GM12878 (cell line): ENCODE data around the gene AP1G2. TPM values are rescaled to one million over a fixed set of nuclear protein-coding genes. Genes with fewer than 3 reads are reported as not detected.

Experiments
- ATAC-seq: fragments of 200-7000 bp; cut with Tn5 transposase; 3 replicates; pipeline ENCODE4 v1.9.1; 2020; ENCODE audit warnings: mild to moderate bottlenecking, moderate library complexity
- BruUV-seq: library from RNA; stranded (reverse); fragments of 400-500 nt; replicated peaks from 2 replicates; lab custom pipeline; 2021; lab: Mats Ljungman, UMichigan
- CTCF ChIA-PET: fragments of 300-600 bp; sonication (Branson Sonifier 250); formaldehyde crosslinking; extraction: SDS; loops from one replicate; lab custom pipeline; 2021; ENCODE audit warnings: inconsistent platforms; lab: Yijun Ruan, JAX
- POLR2A ChIA-PET: fragments of 350-600 bp; formaldehyde crosslinking; extraction: SDS; loops from one replicate; lab custom pipeline; 2021; ENCODE audit warnings: inconsistent platforms; lab: Charles Lee
- RAD21 ChIA-PET: fragments of 300-600 bp; sonication (Branson Sonifier 250); formaldehyde crosslinking; loops from one replicate; lab custom pipeline; 2023; ENCODE audit warnings: antibody characterized with exemption; ENCODE audit not compliant: unreplicated experiment; lab: Charles Lee
- SMC1A ChIA-PET: fragments of 300-600 bp; sonication (Branson Sonifier 250); formaldehyde crosslinking; loops from one replicate; lab custom pipeline; 2023; ENCODE audit not compliant: unreplicated experiment, uncharacterized antibody; lab: Charles Lee
- DNase-seq: peaks from one replicate; pipeline ENCODE4 v3.0.0-alpha.2; 2011; ENCODE audit warnings: low read depth, low spot score
- FAIRE-seq: peaks from 3 replicates; lab custom pipeline; 2011; peaks lifted over from hg19 to GRCh38; lab: Jason Lieb, UNC
- H2AFZ ChIP-seq: 2 replicates; pipeline ENCODE4 v1.6.0; 2011; ENCODE audit warnings: low read depth, low read length, control low read depth; ENCODE audit not compliant: control insufficient read depth
- H3K27ac ChIP-seq: 2 replicates; pipeline ENCODE4 v1.5.1; 2011; ENCODE audit warnings: control low read depth; ENCODE audit not compliant: control insufficient read depth, insufficient read depth
- H3K27me3 ChIP-seq, 2 experiments: replicated peaks in 1 of 2; 2 replicates each; pipeline versions ENCODE4 v1.6.0 to v1.6.1; 2011; ENCODE audit warnings: low read length in 1 of 2; ENCODE audit not compliant: control insufficient read depth in 2 of 2, insufficient read depth in 2 of 2
- H3K36me3 ChIP-seq, 2 experiments: 2 replicates each; pipeline ENCODE4 v1.5.1; 2011; ENCODE audit warnings: low read length in 1 of 2; ENCODE audit not compliant: control insufficient read depth in 2 of 2, insufficient read depth in 2 of 2
- H3K4me1 ChIP-seq: 2 replicates; pipeline ENCODE4 v1.6.1; 2011; ENCODE audit warnings: mild to moderate bottlenecking, low read length, moderate library complexity, mixed read lengths; ENCODE audit not compliant: control insufficient read depth, insufficient read depth
- H3K4me2 ChIP-seq: 2 replicates; pipeline ENCODE4 v1.6.0; 2011; ENCODE audit warnings: control low read depth; ENCODE audit not compliant: control insufficient read depth, insufficient read depth
- H3K4me3 ChIP-seq: fragments of 200-600 bp; sonication (generic); 2 replicates; pipeline ENCODE4 v1.5.1; 2016
- H3K79me2 ChIP-seq: 2 replicates; pipeline ENCODE4 v1.6.0; 2011; ENCODE audit warnings: low read length; ENCODE audit not compliant: control insufficient read depth, insufficient read depth
- H3K9ac ChIP-seq: 2 replicates; pipeline ENCODE4 v1.8.0; 2011; ENCODE audit warnings: low read length, control low read depth, mixed read lengths; ENCODE audit not compliant: control insufficient read depth, insufficient read depth
- H3K9me3 ChIP-seq: replicated peaks from 3 replicates; pipeline ENCODE4 v1.5.1; 2011; ENCODE audit warnings: mild to moderate bottlenecking, low read length; ENCODE audit not compliant: control insufficient read depth, insufficient read depth
- H4K20me1 ChIP-seq: 2 replicates; pipeline ENCODE4 v1.6.0; 2011; ENCODE audit not compliant: control insufficient read depth, insufficient read depth
- MTA2 ChIP-seq: fragments of 450-650 bp; IDR thresholded peaks from 2 replicates; pipeline ENCODE4 v1.6.1; 2016; ENCODE audit warnings: low read depth, mild to moderate bottlenecking, moderate library complexity
- POLR2AphosphoS5 ChIP-seq: IDR thresholded peaks from 2 replicates; pipeline ENCODE4 v1.6.1; 2011; ENCODE audit warnings: mild to moderate bottlenecking, low read length, inconsistent platforms
- WGBS: methylation state at CpG from one replicate; pipeline ENCODE4 v1.1.6; 2016; ENCODE audit warnings: low lambda C conversion rate; ENCODE audit not compliant: insufficient replicate concordance, insufficient coverage; ENCODE audit errors: missing lambda C conversion rate; 5-methylcytosine and 5-hydroxymethylcytosine counted together
- in situ Hi-C: fragments of 300-500 bp; cut with MboI; formaldehyde crosslinking; loops from 9 replicates; pipeline ENCODE4 v1.14.3; 2018; ENCODE audit warnings: mixed read lengths
- intact Hi-C: fragments of 100-400 bp; cut with micrococcal nuclease; formaldehyde crosslinking; loops from one replicate; pipeline ENCODE4 v1.14.2; 2022; ENCODE audit not compliant: unreplicated experiment
- polyA plus RNA-seq, 11 experiments: library from polyadenylated mRNA; depleted of rRNA in 4 of 11; unstranded in 6 of 11; stranded (reverse) in 5 of 11; fragments of >200 nt; fragmentation: Nextera tagmentation in 4 of 11; fragmentation: Illumina TruSeq in 1 of 11; extraction: Ambion mirVana in 4 of 11; extraction: Trizol in 1 of 11; gene quantifications; 1 replicate in 1 of 11; 2 replicates in 10 of 11; pipeline versions ENCODE4 v1.2.1 to v1.2.3, GENCODE V29; 2011 to 2016; ENCODE audit warnings: inconsistent platforms in 2 of 11, missing spikeins in 2 of 11, low read depth in 1 of 11
- total RNA-seq, 4 experiments: library from RNA; depleted of rRNA in 3 of 4; stranded (reverse); fragments of >200 nt in 3 of 4; fragmentation: Illumina TruSeq in 1 of 4; extraction: Trizol in 1 of 4; gene quantifications; 2 replicates each; pipeline versions ENCODE4 v1.2.1 to v1.2.3, GENCODE V29; 2013 to 2021
- TF ChIP-seq, protein P1 (sequence below): IDR thresholded peaks from 2 replicates; pipeline ENCODE4 v1.6.1; 2012; ENCODE audit warnings: mild to moderate bottlenecking, low read depth, low read length

The AP1G2 gene
- total and polyA plus RNA-seq, 10 of the 15 experiments (the other 5 are each of a cell fraction or from before 2014, with no cell fraction given): 41.5 to 146 (median 103) TPM

GRCh38 chr14:23561873-23562821 lies 5.4 kb downstream of the AP1G2 start:
- ChIA-PET CTCF (interaction anchor here (0.6 to 13.1 kb wide), 17 partner anchors 8 to 515 kb away, joined by 3 to 436 read pairs (median 6); partner anchors contain the start of genes NGDN, PABPN1 and ZFHX2), RAD21 (interaction anchor here (1.3 to 3.3 kb wide), 2 partner anchors 82 kb away, joined by 4 to 39 read pairs; no protein-coding TSS in a partner anchor), SMC1A (interaction anchor here (1.0 to 9.7 kb wide), 2 partner anchors 83 to 115 kb away, joined by 4 to 124 read pairs; no protein-coding TSS in a partner anchor), POLR2A (interaction anchor here (1.3 kb wide), 1 partner anchor 83 kb away, joined by 3 read pairs; no protein-coding TSS in a partner anchor)
- Histone ChIP-seq H3K4me3 (no peak overlapping the region), H4K20me1 (no peaks in the 10 kb centered on the region), H3K79me2 (peaks cover 27% of the 10 kb centered on the region), H3K36me3 (peaks cover 17 to 23% of the 10 kb centered on the region in 2 experiments), H3K9me3 (no peaks in the 10 kb centered on the region), H2AFZ (no peak overlapping the region), H3K27me3 (no peaks in the 10 kb centered on the region), H3K27ac (no peak overlapping the region), H3K4me1 (peaks cover 3% of the 10 kb centered on the region), H3K9ac (no peak overlapping the region), H3K4me2 (no peak overlapping the region)
- 84% methylated on average over 14 of the region's 15 CpGs for WGBS
- in situ Hi-C loops: no loop called here
- no peak for FAIRE-seq
- TF ChIP-seq, protein P1, sequence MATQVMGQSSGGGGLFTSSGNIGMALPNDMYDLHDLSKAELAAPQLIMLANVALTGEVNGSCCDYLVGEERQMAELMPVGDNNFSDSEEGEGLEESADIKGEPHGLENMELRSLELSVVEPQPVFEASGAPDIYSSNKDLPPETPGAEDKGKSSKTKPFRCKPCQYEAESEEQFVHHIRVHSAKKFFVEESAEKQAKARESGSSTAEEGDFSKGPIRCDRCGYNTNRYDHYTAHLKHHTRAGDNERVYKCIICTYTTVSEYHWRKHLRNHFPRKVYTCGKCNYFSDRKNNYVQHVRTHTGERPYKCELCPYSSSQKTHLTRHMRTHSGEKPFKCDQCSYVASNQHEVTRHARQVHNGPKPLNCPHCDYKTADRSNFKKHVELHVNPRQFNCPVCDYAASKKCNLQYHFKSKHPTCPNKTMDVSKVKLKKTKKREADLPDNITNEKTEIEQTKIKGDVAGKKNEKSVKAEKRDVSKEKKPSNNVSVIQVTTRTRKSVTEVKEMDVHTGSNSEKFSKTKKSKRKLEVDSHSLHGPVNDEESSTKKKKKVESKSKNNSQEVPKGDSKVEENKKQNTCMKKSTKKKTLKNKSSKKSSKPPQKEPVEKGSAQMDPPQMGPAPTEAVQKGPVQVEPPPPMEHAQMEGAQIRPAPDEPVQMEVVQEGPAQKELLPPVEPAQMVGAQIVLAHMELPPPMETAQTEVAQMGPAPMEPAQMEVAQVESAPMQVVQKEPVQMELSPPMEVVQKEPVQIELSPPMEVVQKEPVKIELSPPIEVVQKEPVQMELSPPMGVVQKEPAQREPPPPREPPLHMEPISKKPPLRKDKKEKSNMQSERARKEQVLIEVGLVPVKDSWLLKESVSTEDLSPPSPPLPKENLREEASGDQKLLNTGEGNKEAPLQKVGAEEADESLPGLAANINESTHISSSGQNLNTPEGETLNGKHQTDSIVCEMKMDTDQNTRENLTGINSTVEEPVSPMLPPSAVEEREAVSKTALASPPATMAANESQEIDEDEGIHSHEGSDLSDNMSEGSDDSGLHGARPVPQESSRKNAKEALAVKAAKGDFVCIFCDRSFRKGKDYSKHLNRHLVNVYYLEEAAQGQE: no peak
- TF ChIP-seq MTA2 (no peak), POLR2AphosphoS5 (no peak)
- ATAC-seq: no peak
- BruUV-seq: no TSS peak
- no peak for DNase-seq
- intact Hi-C loops: loop anchor here (1.0 kb wide), 1 partner anchor 84 kb away; no protein-coding TSS in a partner anchor
